ENCODE results near the gene PLD5. TPM values are rescaled to one million over a fixed set of nuclear protein-coding genes. Genes with fewer than 3 reads are reported as not detected.
A peak's percentile ranks its signal among the peaks of the same experiment; 100 is the strongest.

Gene PLD5
- total RNA-seq, 1 experiment from 2014 or later, result not detected

- in situ Hi-C loops (cut with HindIII; ENCODE audit: low pct_unique_long_range_greater_than_20kb, low sequenced_read_pairs) (no loop called here), intact Hi-C loops (cut with micrococcal nuclease; ENCODE audit: unreplicated experiment) (no loop called here)
- ATAC-seq (peak; percentile 65), DNase-seq (ENCODE audit: low read depth, low spot score) (no peak)
- CTCF ChIA-PET, result no interaction called here
- Histone ChIP-seq H3K27ac (ENCODE audit: low read length) (no peak overlapping the region), H3K4me1 (ENCODE audit: control insufficient read depth, insufficient read depth, low read length) (peaks cover 6% of the 10 kb centered on the region; the same call in 1 of the 2 replicates), H3K9me3 (ENCODE audit: control insufficient read depth, insufficient read depth, low read depth, low read length) (no peaks in the 10 kb centered on the region), H3K4me3 (ENCODE audit: low read depth in 2 of 2, low read length in 2 of 2) (peak overlapping the region in 1 of 2 experiments; percentile 27; a peak in 1 of 4 replicates), H3K27me3 (ENCODE audit: control insufficient read depth, insufficient read depth, low read length) (peaks cover 17% of the 10 kb centered on the region), H3K36me3 (ENCODE audit: control insufficient read depth, insufficient read depth, low read length) (no peaks in the 10 kb centered on the region; the same call in 1 of the 2 replicates)
- POLR2A ChIA-PET, result interaction anchor here (0.7 kb wide), 1 partner anchor 745 kb away, joined by 4 read pairs; no protein-coding TSS in a partner anchor
- no TSS peak for BruUV-seq (replicated peaks)
- peak; percentile 37 for TF ChIP-seq CTCF (IDR thresholded peaks at IDR 0.05)
- TF ChIP-seq TCF7L2 (IDR thresholded peaks at IDR 0.05; ENCODE audit: low read depth, low read length), result no peak
These were observed 552 bp downstream of the PLD5 start for GRCh38 chr1:242523719-242524570.

- ATAC-seq, result no peak
- in situ Hi-C loops (cut with HindIII; ENCODE audit: low pct_unique_long_range_greater_than_20kb, low sequenced_read_pairs), result no loop called here
- Histone ChIP-seq H3K27me3 (ENCODE audit: control insufficient read depth, insufficient read depth, low read length) (peaks cover 17% of the 10 kb centered on the region), H3K4me1 (ENCODE audit: control insufficient read depth, insufficient read depth, low read length) (peaks cover 6% of the 10 kb centered on the region; the same call in 1 of the 2 replicates), H3K27ac (ENCODE audit: low read length) (no peak overlapping the region), H3K36me3 (ENCODE audit: control insufficient read depth, insufficient read depth, low read length) (no peaks in the 10 kb centered on the region; the same call in 1 of the 2 replicates), H3K9me3 (ENCODE audit: control insufficient read depth, insufficient read depth, low read depth, low read length) (no peaks in the 10 kb centered on the region), H3K4me3 (ENCODE audit: low read depth in 2 of 2, low read length in 2 of 2) (peak overlapping the region in 1 of 2 experiments; percentile 27; a peak in 1 of 4 replicates)
- TF ChIP-seq CTCF (IDR thresholded peaks at IDR 0.05) (no peak), POLR2AphosphoS5 (IDR thresholded peaks at IDR 0.05; ENCODE audit: low read depth, low read length) (no peak), REST (IDR thresholded peaks at IDR 0.05; ENCODE audit: insufficient read depth in 1 of 2, low read depth in 2 of 2, low read length in 1 of 2) (no peak), TCF7L2 (IDR thresholded peaks at IDR 0.05; ENCODE audit: low read depth, low read length) (no peak), SIN3A (IDR thresholded peaks at IDR 0.05; ENCODE audit: borderline replicate concordance, insufficient read depth, low read depth, low read length) (no peak)
- DNase-seq (ENCODE audit: low read depth, low spot score), result no peak
- BruUV-seq (replicated peaks), result no TSS peak
- CTCF ChIA-PET, result no interaction called here
- POLR2A ChIA-PET, result interaction anchor here (0.7 kb wide), 1 partner anchor 746 kb away, joined by 4 read pairs; no protein-coding TSS in a partner anchor
- intact Hi-C loops (cut with micrococcal nuclease; ENCODE audit: unreplicated experiment), result no loop called here
These were observed 1.3 kb downstream of the PLD5 start for GRCh38 chr1:242522996-242523718.

Data from Panc1 (cell line).